ENCODE data around the gene COL13A1.

DNA sequence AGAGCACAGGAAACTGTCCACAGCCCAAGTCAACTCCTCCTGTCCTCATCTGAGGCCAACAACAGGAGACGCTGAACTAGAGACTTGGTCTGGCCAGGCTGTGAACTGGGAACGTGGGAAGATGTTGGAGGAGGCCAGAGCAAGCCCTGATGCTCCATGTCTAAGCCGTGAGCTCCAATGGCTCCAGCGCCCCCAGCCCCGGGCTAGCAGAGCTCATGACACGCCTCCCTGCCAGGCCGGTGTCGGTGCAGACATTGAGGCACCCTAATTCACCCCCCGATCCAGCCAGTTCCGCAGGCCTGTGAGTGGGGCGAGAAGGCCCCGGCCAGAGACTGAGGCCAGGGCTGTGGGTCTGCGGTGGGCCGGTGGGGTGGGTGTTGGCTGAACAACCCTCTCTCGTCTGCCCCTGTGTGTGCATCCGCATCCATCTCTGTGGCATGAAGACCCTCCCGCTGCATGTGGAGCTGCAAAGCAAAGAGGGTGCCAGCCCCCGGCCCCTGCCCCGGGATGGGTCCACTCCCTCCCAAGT, 141.7 kb downstream of the COL13A1 start:
- TF ChIP-seq, protein P1, sequence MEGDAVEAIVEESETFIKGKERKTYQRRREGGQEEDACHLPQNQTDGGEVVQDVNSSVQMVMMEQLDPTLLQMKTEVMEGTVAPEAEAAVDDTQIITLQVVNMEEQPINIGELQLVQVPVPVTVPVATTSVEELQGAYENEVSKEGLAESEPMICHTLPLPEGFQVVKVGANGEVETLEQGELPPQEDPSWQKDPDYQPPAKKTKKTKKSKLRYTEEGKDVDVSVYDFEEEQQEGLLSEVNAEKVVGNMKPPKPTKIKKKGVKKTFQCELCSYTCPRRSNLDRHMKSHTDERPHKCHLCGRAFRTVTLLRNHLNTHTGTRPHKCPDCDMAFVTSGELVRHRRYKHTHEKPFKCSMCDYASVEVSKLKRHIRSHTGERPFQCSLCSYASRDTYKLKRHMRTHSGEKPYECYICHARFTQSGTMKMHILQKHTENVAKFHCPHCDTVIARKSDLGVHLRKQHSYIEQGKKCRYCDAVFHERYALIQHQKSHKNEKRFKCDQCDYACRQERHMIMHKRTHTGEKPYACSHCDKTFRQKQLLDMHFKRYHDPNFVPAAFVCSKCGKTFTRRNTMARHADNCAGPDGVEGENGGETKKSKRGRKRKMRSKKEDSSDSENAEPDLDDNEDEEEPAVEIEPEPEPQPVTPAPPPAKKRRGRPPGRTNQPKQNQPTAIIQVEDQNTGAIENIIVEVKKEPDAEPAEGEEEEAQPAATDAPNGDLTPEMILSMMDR (IDR thresholded peaks at IDR 0.05; ENCODE audit: insufficient read depth, low read depth, low read length) = no peak
- no peak for TF ChIP-seq EZH2 (IDR thresholded peaks at IDR 0.05; ENCODE audit: insufficient read depth, low read length)

All from astrocyte (in vitro differentiated cells and primary cell).